DMS53 treated with DMSO at 0.1 percent for 48 hours (cell line): ENCODE results near the gene APEX1.

Experiments used
- DNase-seq: peaks from one replicate; lab custom pipeline; 2025; ENCODE audit not compliant: unreplicated experiment; lab: John Stamatoyannopoulos, UW

The APEX1 gene

DNA sequence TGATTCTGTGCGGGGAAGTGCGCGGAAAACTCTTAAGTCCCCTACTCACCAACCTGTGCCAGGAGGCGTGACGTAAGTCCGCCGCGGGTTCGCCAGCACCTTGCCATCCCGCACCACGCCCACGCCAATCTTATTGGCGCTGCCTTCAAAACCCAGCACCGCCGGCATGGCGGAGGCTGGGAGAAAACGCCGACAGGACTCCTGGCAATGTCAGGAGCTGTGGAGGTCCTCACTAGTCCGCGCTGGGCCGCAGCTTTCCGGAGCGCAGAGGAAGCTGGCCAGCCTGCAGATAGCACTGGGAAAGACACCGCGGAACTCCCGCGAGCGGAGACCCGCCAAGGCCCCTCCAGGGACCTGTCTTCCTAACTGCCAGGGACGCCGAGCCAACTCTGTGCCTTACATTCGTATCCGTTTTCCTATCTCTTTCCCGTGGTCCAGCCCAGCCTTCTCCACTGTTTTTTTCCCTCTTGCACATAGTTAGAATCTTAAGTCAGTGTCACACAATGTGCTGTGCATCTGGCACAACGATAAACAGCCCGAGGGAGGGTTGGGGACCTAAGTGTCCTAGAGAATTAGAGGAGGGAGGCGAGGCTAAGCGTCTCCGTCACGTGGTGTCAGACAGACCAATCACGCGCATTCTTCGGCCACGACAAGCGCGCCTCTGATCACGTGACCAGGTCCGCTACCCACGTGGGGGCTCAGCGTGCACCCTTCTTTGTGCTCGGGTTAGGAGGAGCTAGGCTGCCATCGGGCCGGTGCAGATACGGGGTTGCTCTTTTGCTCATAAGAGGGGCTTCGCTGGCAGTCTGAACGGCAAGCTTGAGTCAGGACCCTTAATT is at the start of gene APEX1, which contains the start of gene OSGEP:
Gene APEX1 (plus strand): TSS at position 711 of the 839 bp plus-strand sequence. CDS start 420 bp downstream, outside the sequence.
Gene OSGEP (minus strand): TSS at position 297 of the 839 bp plus-strand sequence. CDS start 129 bp downstream, at position 168.
- peak; percentile 56 for DNase-seq

DNA sequence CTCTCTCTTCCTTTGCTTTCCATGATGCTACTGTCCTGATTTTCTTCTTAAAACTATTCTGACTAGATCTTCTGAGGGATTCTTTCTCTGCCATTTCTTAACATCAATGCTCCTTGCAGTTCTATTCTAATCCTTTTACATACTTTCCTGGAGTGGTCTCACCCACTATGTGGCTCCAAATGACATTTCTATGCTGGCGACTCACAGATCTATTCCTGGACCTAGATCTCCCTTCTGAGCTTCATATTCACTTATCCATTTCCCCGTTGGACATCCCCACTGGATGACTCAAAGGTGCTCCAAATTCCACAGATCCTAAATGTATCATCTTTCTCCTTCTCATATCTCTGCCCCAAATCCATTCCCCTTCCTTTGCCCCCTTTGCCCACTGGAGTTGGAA is 45.8 kb upstream of the APEX1 start:
- DNase-seq = no peak

DNA sequence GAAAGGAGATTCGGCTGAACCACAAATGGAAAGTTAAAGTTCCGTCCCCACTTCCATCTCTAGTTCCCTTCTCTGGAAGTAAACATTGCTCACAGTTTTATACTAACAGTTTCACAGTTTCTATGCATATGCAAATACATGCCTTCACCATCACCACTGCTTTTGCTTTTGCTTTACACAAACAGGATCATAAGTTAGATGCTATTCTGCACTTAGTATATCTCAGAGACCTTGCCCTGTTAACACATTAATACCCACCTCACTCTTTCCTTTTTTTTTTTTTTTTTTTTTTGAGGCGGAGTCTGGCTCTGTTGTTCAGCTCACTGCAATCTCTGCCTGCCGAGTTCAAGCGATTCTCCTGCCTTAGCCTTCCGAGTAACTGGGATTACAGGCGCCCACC is 42.6 kb upstream of the APEX1 start:
- DNase-seq = no peak

DNA sequence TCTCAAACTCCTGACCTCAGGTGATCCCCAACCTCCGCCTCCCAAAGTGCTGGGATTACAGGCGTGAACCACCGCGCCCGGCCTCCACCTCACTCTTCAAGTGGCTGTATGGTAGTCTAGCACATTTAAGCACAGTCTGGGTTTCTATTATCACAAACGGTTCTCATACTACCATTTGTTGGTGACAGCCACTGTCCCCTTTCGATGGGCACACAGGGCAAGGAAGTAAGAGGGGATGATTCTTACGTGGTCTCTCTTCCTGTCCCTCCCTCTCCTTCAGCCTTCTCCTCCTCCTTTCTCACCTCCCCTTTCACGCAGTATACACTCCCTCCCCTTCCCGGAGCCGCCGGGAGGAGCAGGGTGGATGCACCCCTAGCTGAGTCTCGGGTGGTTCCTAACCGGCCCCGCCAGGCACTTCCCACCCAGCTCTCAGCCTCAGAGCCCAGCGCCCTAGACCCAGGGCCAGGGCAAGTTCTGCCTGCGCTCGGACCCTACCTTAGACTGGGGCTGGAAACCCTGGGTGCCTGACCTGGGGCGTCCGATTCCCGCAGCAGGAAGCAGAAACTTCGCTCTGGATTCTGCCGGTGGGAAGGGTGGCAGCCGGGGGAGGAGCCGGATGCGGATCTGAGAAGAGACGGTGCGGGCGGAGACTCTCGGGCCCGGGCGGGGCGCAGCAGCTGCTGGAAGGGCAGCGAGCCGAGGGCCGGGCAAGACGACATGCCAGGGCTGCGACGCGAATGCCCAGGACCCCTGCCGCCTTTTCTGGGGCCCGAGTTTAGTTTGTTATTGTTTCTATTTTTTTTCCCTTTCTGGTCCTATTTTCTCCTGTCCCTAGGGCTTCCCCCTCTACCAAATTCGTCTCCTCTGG is 41.9 kb upstream of the APEX1 start, which contains the start of gene TEP1:
Gene TEP1 (minus strand): TSS at position 626 of the 868 bp plus-strand sequence. CDS start 5,062 bp downstream, outside the sequence.
- DNase-seq = peak; percentile 34

DNA sequence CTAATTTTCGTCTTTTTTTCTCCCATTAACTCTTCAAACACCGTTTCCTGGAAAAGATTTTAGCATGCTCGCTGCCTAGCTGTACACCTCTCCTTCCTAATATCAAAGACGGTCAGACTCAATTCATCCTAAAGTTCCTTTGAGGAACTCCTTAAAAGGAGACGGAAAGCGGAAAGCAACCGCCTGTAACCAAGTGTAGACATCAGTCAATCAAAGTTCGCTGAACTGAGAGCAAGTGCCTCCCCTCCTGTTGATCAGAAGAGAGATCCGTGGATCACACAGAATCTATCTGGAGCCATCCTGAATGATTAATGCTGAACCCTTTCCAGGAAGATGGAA is 41.3 kb upstream of the APEX1 start:
- DNase-seq = no peak

DNA sequence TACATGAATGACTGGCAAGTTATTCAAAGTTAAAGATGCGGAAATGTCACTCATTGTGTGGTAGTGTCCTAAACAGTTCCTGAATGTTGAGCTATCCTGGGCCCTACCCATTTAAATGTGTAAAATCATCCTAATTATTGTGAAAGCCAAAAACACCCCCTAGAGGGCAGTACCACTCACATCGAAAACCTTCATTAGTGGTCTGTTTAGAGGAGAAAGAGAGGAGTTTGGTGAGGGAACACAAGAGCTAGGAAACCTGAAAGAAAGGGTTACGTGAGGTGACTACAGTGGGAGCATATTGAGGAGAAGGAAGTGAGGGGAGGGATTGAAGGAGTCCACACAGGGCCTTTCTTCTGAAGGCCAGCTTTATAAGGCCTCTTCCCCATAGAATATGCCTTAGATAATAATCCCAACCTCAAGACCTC is 39.2 kb upstream of the APEX1 start:
- peak; percentile 2 for DNase-seq

DNA sequence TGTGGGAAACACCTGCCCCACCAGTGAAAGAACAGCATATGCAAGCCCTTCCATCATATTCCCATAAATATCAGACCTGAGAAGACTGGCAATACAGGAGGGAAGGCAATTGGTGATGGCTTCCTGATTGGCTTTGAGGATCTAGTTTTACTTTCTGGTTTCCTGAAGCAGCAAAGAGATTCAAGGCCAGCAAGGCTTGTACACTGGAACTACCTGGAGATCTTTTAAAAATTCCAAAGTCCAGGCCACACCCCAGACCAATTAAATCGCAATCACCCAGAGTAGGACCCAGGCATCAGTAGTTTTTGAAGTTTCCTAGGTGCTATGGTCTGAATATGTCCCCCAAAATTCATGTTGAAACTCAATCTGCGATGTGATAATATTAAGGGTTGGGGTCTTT is 38.8 kb upstream of the APEX1 start:
- DNase-seq = no peak

DNA sequence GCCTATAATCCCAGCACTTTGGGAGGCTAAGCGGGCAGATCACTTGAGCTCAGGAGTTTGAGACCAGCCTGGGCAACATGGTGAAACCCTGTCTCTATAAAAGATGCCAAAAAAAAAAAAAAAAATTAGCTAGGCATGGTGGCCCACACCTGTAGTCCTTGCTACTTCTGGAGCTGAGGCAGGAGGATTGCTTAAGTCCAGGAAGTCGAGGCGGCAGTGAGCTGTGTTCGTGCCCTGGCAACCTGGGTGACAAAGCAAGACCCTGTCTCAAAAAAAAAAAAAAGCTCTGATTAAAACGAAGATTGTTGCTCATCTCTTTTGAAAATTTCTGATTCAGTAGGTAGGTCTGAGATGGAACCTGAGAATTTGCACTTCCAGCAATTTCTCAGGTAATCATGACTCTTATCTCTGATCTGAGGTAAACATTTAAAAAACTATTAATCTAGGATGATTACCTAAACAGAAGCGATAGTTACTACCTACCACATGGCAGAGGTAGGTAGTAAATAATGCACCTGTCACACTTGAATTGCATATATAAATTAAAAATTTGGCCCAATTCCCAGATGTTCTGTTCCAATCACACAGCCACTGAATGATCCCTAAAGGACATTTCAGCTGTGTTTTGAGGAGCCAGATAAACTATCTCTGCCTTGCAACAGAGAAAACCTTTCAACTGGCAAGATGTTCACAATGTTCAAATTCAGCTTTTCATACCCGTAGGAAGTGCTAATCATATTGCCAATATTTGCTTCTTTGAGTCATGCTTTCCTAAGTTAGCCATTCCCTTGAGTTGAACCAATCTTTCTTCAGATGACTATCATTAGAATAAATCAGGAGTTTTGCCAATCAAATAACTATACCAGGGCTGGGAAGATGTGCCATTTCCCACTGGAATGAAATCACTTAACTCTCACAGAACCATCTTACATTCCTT is 37.5 kb upstream of the APEX1 start:
- DNase-seq = no peak

DNA sequence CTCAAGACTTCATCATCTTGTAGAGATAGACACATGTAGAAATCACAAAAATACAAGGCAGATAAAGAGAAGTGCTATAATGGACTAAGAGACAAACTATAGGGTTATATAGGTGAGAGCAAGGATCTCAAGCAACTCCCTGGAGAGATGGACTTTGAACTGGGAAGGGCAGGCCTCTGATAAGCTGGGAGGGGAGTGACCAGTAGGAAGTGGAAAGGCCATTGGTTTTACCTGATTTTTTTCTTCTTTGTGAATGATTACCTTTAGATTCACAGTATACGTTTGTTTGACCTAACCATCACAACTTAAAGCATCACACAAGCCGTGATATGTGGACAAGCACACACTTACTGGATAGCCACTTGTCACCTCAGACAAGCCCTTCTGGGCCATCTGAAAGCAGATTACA is 36.5 kb upstream of the APEX1 start:
- DNase-seq = no peak

DNA sequence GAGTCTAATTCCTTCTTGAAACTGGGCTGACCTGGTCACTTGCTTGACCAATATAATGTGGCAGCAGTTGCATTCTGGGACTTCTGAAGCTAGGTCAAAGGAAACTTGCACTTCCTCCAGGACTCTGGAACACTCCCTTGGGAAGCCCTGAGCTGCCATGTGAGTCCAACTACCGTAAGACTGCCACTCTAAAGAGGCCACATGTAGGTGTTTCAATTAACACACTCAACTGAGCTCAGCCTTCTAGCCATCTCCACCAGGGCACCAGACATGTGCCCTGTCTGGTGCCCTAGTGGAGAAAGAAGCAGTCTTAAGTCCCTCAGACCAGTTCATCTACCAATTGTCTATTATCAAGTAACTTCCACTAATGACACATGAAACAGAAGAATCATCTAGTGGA is 35.6 kb upstream of the APEX1 start:
- no peak for DNase-seq

DNA sequence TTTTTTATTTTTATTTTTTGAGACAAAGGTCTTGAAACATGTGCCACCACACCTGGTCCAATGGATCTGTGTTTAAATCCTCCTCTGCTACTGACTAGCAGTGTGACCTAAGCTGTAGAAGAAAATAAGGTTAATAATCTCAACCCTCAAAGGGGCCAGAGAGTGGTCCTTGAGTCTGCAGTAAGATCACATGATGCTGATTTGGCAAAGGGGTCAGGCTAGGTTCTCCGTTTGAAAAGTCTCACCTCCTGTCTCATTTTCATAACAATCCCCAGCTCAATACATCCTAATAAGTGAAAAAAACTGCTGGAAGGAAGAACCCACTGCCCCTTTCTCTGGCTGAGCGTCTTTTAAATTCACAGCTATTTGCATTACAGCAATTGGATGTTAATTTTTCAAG is 33.8 kb upstream of the APEX1 start:
- no peak for DNase-seq

DNA sequence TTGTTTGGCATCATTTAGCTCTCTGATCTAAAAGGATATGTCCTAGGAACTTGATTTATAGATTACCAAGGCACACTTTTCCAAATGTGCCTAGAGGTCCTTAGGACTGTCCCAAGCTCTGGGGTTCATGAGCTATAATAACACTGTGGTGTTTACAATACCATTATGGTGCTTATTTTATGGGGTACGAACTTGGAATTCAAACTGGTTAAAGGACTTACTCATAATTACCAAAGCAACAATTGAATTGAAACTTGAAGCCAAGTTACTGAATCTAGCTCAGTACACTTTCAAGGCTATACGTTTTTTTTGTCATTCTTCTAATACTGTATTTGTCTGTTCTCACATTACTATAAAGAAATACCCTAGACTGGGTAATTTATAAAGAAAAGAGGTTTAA is 32.1 kb upstream of the APEX1 start:
- DNase-seq = no peak

DNA sequence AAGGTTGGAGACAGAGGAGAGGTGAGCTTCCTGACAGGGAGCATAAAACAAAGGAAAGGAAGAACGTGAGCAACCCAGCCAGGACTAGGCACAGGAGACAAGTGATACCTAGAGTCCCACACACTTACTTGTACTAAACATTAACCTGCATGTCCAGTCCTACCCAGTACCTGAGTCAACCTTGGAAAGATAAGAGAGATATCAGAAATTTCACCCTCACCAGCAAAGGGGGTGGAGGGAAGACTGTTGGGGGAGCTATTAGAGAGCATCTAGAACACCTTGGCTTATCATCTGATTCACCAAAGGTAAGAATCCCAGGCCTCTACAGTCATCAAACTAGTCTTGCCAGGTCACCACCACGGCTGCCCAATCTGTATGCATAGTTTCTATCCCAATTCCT is 30.2 kb upstream of the APEX1 start:
- DNase-seq = no peak

DNA sequence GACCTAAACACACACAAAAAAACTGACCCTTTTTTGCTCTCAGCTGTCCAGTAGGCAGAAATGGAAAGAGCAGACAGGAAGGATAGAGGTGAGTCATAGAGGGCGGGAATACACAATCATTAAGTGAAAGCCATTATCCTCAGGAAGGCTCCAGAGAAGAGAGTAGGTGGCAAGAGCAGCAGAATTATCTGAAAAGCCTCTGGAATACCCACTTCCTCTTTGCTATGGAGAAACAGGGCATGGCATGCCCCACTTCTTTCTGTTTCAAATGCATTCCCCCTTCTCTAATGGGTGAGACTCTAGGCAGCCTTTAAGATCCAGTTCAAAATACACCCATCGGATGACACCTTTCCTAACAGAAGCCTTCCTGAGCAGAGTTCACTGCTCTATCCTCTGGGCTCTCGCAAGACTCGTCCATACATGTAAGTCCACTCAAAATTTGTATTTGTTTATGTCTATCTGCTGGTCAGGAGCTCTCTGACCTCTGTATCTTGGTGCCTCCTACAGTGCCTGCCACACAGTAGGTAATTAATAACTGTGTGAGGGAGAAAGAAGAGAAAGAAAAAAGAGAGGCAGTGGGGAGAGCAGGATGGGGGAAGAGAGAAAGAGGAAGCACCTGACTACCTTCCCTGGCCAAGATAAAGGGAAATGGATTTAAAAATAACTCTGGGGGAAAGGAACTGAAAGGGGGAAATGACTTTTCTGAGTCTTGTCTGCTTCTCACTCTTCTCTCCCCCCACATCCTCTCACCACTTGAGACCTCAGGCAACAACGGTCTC is 27.6 kb upstream of the APEX1 start:
- DNase-seq = peak; percentile 27

DNA sequence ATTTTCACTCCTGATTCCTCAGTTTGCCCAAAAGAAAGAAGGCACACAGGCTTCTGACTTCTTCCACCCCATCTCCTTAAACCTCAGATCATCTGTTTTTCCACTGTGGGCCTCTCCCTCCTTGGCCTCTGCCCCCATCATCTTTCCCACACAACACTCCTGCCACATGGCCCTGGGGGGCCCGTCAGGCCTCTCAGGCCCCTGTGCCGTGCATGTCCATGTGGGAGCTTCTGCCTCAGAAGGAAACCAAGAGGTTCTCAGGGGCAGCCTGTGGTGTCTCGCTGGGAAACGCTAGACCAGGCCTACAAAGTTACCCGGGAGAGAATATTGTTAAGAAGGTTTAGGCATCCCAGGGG is 27.0 kb upstream of the APEX1 start:
- DNase-seq = no peak

DNA sequence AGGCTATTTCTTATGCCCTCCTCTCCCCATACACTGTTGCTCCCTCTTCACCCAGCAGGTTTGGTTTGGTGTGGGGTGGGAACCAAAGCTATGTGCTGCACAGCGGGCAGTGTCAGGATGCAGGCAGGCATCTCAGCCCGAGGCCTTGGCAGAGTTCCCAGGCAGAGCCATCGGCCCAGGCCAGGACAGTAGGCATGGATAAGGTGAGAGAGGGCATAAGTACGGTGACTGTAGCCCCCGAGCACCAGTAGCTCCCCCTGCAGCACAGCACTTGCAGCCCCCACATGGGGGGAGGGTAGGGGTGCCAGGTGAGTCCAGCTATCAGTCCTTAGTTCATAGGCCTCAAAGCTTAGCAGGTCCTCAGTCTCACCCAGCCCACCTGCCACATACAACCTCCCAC is 26.2 kb upstream of the APEX1 start:
- no peak for DNase-seq

DNA sequence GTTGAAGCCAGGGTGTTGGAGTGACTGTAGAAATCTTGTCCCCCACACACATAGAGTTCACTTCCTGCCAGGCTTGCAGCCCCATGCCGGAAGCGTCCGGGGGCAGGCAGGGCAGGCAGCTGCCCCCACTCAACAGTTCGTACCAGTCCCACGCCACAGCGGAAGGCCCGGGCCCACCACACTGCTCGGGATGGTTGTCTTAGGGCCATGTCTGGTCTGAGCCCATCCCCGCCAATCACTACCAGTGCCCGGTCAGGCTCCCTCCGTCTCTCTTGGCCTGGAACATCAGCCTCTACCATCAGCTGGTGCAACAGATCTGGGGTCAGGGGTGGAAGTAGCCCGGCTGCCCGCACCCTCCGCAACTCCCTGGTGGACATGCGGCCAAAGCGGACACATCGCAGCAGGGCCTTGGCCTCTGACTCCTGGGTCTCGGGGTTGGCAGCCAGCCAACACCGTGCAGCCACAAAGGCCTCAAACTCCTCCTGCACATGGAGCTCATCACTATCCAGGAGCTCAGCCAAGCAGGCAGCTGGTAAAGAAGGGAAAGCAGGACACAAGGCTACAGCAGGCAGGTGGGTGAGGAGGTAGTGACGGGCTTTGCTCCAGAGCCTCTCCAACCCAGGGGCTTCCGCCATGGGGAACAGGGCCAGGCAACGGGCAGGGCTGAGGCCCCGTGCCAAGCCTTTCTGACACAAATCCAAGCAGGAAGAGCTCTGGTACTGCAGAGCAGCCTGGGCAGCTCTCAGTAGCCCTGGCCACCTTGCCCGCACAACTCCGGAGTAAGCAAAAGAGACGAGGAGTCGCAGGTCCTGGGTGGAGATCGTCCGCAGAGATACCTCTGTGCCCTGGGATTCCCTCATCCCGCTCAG is 25.0 kb upstream of the APEX1 start:
- DNase-seq = no peak

DNA sequence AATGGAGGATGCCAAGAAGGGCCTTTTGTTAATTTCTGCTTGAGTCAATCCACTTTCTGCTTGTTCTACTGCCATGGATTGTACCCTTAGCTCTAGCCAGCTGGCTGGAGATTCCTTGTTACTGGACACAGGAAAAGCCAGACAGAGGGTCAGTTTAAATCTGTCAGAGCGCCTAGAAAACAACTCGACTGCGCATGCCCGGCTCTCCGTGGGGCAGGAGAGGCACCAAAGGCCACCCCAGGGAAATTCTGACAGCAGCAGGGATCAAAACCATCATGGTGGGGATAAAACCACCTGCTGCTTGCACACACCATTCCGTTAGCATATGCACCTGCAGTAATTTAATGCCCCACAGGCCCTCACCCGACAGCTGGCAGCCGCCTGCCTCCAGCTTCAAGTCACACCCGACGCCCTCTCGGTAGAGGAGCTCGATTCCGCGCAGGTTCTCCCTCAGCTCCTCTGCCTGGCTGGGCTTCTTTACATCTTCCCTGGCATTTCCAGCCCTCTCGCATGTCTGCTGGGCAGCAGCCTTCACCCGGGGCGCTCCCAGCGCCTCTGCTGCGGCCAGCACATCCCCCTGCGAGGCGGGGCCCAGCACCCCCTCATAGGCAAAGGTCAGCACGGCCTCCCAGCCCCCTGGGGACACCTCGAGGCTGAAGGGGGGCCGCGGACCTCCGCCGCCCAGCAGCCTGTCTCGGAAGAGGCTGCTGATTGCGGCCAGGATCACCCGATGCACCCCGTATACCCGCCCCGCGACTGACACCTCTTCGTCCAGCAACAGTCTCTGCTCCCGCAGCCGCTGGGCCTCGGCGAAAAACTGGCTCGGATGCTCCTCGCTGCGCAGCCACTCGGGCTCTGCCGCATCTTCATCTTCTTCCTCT is 20.1 kb upstream of the APEX1 start:
- no peak for DNase-seq
